SK-N-SH treated with all-trans-retinoic acid at 6 μM for 48 hours (cell line): ENCODE measurements around the gene EPN3.

Source experiments
- ATAC-seq: fragments of 200-7000 bp; cut with Tn5 transposase; 3 replicates; pipeline ENCODE4 v1.9.1; 2020; ENCODE audit warnings: mild to moderate bottlenecking, moderate library complexity
- ARNTL ChIP-seq: fragments of 450-650 bp; formaldehyde crosslinking; IDR thresholded peaks from 2 replicates; pipeline ENCODE4 v1.5.0; 2020; ENCODE audit warnings: low read depth, mild to moderate bottlenecking, moderate library complexity, borderline replicate concordance
- CSDC2 ChIP-seq: fragments of 250-450 bp; sonication (Bioruptor Pico); IDR thresholded peaks from 2 replicates; pipeline ENCODE4 v1.5.0; 2020; ENCODE audit warnings: mild to moderate bottlenecking, moderate library complexity
- CSRNP3 ChIP-seq: fragments of 250-450 bp; sonication (Bioruptor Pico); IDR thresholded peaks from 2 replicates; pipeline ENCODE4 v1.5.1; 2021; ENCODE audit warnings: mild to moderate bottlenecking, moderate library complexity
- ESRRG ChIP-seq: fragments of 250-450 bp; sonication (Bioruptor Pico); IDR thresholded peaks from 2 replicates; pipeline ENCODE4 v1.6.1; 2021; ENCODE audit warnings: mild to moderate bottlenecking
- GLIS3 ChIP-seq: fragments of 250-450 bp; sonication (Bioruptor Pico); IDR thresholded peaks from 2 replicates; pipeline ENCODE4 v1.5.0; 2020; ENCODE audit warnings: mild to moderate bottlenecking, moderate library complexity
- ISL1 ChIP-seq: fragments of 250-450 bp; sonication (Bioruptor Pico); IDR thresholded peaks from 2 replicates; pipeline ENCODE4 v2.1.2; 2022; ENCODE audit warnings: mild to moderate bottlenecking, moderate library complexity
- OSR1 ChIP-seq: fragments of 250-450 bp; sonication (Bioruptor Pico); IDR thresholded peaks from 2 replicates; pipeline ENCODE4 v1.8.0; 2022; ENCODE audit warnings: moderate library complexity, mild to moderate bottlenecking, inconsistent platforms
- PATZ1 ChIP-seq: fragments of 250-450 bp; sonication (Bioruptor Pico); IDR thresholded peaks from 2 replicates; pipeline ENCODE4 v1.8.0; 2020; ENCODE audit warnings: mild to moderate bottlenecking, moderate library complexity, borderline replicate concordance
- PPARA ChIP-seq: fragments of 250-450 bp; sonication (Bioruptor Pico); IDR thresholded peaks from 2 replicates; pipeline ENCODE4 v1.5.0; 2020; ENCODE audit warnings: mild to moderate bottlenecking, borderline replicate concordance
- RARB ChIP-seq: fragments of 250-450 bp; sonication (Bioruptor Pico); IDR thresholded peaks from 2 replicates; pipeline ENCODE4 v1.8.0; 2021; ENCODE audit warnings: mild to moderate bottlenecking, moderate library complexity
- SNAI2 ChIP-seq: fragments of 250-450 bp; sonication (Bioruptor Pico); IDR thresholded peaks from 2 replicates; pipeline ENCODE4 v1.5.0; 2020; ENCODE audit warnings: mild to moderate bottlenecking, moderate library complexity
- TCF4 ChIP-seq: fragments of 250-450 bp; sonication (Bioruptor Pico); IDR thresholded peaks from 2 replicates; pipeline ENCODE4 v1.8.0; 2021; ENCODE audit warnings: mild to moderate bottlenecking, moderate library complexity, borderline replicate concordance
- TOX ChIP-seq: fragments of 250-450 bp; sonication (Bioruptor Pico); IDR thresholded peaks from 2 replicates; pipeline ENCODE4 v1.8.0; 2021; ENCODE audit warnings: mild to moderate bottlenecking, moderate library complexity, borderline replicate concordance
- ZC3H10 ChIP-seq: fragments of 250-450 bp; sonication (Bioruptor Pico); IDR thresholded peaks from 2 replicates; pipeline ENCODE4 v1.5.1; 2021; ENCODE audit warnings: mild to moderate bottlenecking, moderate library complexity
- ZFP3 ChIP-seq: fragments of 250-450 bp; sonication (Bioruptor Pico); IDR thresholded peaks from 2 replicates; pipeline ENCODE4 v1.5.0; 2020; ENCODE audit warnings: mild to moderate bottlenecking, moderate library complexity
- ZFP30 ChIP-seq: fragments of 450-650 bp; formaldehyde crosslinking; IDR thresholded peaks from 2 replicates; pipeline ENCODE4 v1.5.0; 2022; ENCODE audit warnings: mild to moderate bottlenecking, moderate library complexity
- ZNF565 ChIP-seq: fragments of 450-650 bp; formaldehyde crosslinking; conservative IDR thresholded peaks from 2 replicates; pipeline ENCODE4 v1.5.0; 2020; ENCODE audit warnings: low read depth, mild to moderate bottlenecking, moderate library complexity
- ZNF70 ChIP-seq: fragments of 450-650 bp; formaldehyde crosslinking; IDR thresholded peaks from 2 replicates; pipeline ENCODE4 v1.5.0; 2020; ENCODE audit warnings: mild to moderate bottlenecking, moderate library complexity
- ZNF8 ChIP-seq: fragments of 450-650 bp; formaldehyde crosslinking; IDR thresholded peaks from 2 replicates; pipeline ENCODE4 v1.5.0; 2020; ENCODE audit warnings: mild to moderate bottlenecking, moderate library complexity
- TF ChIP-seq, protein P1 (sequence below): fragments of 250-450 bp; sonication (Bioruptor Pico); IDR thresholded peaks from 2 replicates; pipeline ENCODE4 v1.5.1; 2020; ENCODE audit warnings: low read depth, mild to moderate bottlenecking, moderate library complexity
- TF ChIP-seq, protein P2 (sequence below): fragments of 250-450 bp; sonication (Bioruptor Pico); IDR thresholded peaks from 2 replicates; pipeline ENCODE4 v1.8.0; 2021; ENCODE audit warnings: low read depth, mild to moderate bottlenecking, moderate library complexity, borderline replicate concordance
- TF ChIP-seq, protein P3 (sequence below): fragments of 250-450 bp; sonication (Bioruptor Pico); IDR thresholded peaks from 2 replicates; pipeline ENCODE4 v1.5.0; 2020; ENCODE audit warnings: mild to moderate bottlenecking, moderate library complexity

The EPN3 gene

DNA sequence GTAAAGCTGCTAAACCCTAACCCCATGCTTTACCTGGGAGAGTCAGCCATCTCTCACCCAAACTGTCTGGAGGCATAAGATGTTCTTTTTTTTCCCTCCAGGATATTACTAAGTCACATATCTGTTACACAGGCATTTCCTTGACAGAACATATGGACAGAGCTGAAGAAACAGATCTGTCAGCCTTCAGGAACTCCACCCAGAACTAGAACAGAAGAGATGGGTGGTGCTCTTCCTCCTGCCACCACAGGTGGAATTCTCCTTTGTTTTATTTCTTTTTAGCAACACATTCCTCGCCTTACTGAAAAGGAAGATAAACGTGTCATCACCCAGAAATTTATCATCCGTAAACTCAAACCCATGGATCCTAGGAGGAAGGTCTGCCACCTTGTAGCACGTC lies 15.5 kb upstream of the EPN3 start:
- ATAC-seq: no peak

GRCh38 chr17:50517504-50518383 lies 14.8 kb upstream of the EPN3 start:
- TF ChIP-seq ZC3H10 (CRISPR knock-in tag) (no peak), TCF4 (CRISPR knock-in tag) (no peak), ZNF8 (CRISPR knock-in tag) (no peak), ZFP3 (CRISPR knock-in tag) (no peak), ESRRG (CRISPR knock-in tag) (no peak), CSDC2 (CRISPR knock-in tag) (no peak), OSR1 (CRISPR knock-in tag) (no peak), ZFP30 (CRISPR knock-in tag) (no peak), ZNF70 (CRISPR knock-in tag) (no peak)
- TF ChIP-seq, protein P1, sequence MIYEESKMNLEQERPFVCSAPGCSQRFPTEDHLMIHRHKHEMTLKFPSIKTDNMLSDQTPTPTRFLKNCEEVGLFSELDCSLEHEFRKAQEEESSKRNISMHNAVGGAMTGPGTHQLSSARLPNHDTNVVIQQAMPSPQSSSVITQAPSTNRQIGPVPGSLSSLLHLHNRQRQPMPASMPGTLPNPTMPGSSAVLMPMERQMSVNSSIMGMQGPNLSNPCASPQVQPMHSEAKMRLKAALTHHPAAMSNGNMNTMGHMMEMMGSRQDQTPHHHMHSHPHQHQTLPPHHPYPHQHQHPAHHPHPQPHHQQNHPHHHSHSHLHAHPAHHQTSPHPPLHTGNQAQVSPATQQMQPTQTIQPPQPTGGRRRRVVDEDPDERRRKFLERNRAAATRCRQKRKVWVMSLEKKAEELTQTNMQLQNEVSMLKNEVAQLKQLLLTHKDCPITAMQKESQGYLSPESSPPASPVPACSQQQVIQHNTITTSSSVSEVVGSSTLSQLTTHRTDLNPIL (CRISPR knock-in tag): no peak
- TF ChIP-seq, protein P2, sequence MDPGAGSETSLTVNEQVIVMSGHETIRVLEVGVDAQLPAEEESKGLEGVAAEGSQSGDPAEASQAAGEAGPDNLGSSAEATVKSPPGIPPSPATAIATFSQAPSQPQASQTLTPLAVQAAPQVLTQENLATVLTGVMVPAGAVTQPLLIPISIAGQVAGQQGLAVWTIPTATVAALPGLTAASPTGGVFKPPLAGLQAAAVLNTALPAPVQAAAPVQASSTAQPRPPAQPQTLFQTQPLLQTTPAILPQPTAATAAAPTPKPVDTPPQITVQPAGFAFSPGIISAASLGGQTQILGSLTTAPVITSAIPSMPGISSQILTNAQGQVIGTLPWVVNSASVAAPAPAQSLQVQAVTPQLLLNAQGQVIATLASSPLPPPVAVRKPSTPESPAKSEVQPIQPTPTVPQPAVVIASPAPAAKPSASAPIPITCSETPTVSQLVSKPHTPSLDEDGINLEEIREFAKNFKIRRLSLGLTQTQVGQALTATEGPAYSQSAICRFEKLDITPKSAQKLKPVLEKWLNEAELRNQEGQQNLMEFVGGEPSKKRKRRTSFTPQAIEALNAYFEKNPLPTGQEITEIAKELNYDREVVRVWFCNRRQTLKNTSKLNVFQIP (CRISPR knock-in tag): no peak
- no peak for ATAC-seq

More for the DNA sequence above, 15.5 kb upstream of the EPN3 start:
- TF ChIP-seq TOX (CRISPR knock-in tag) (no peak), RARB (CRISPR knock-in tag) (no peak), CSRNP3 (CRISPR knock-in tag) (no peak), ZNF565 (no peak), GLIS3 (CRISPR knock-in tag) (no peak), ZFP30 (CRISPR knock-in tag) (no peak), CSDC2 (CRISPR knock-in tag) (no peak), ZNF8 (CRISPR knock-in tag) (no peak), TCF4 (CRISPR knock-in tag) (no peak), OSR1 (CRISPR knock-in tag) (no peak), PPARA (CRISPR knock-in tag) (no peak), ZC3H10 (CRISPR knock-in tag) (no peak), ARNTL (CRISPR knock-in tag) (no peak), ZNF70 (CRISPR knock-in tag) (no peak), SNAI2 (CRISPR knock-in tag) (no peak), PATZ1 (CRISPR knock-in tag) (no peak), ISL1 (CRISPR knock-in tag) (no peak)
- TF ChIP-seq, protein P3, sequence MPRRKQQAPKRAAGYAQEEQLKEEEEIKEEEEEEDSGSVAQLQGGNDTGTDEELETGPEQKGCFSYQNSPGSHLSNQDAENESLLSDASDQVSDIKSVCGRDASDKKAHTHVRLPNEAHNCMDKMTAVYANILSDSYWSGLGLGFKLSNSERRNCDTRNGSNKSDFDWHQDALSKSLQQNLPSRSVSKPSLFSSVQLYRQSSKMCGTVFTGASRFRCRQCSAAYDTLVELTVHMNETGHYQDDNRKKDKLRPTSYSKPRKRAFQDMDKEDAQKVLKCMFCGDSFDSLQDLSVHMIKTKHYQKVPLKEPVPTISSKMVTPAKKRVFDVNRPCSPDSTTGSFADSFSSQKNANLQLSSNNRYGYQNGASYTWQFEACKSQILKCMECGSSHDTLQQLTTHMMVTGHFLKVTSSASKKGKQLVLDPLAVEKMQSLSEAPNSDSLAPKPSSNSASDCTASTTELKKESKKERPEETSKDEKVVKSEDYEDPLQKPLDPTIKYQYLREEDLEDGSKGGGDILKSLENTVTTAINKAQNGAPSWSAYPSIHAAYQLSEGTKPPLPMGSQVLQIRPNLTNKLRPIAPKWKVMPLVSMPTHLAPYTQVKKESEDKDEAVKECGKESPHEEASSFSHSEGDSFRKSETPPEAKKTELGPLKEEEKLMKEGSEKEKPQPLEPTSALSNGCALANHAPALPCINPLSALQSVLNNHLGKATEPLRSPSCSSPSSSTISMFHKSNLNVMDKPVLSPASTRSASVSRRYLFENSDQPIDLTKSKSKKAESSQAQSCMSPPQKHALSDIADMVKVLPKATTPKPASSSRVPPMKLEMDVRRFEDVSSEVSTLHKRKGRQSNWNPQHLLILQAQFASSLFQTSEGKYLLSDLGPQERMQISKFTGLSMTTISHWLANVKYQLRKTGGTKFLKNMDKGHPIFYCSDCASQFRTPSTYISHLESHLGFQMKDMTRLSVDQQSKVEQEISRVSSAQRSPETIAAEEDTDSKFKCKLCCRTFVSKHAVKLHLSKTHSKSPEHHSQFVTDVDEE: no peak
- TF ChIP-seq, protein P1 (CRISPR knock-in tag): no peak
- TF ChIP-seq, protein P2 (CRISPR knock-in tag): no peak
- TF ChIP-seq, all 23 proteins: peak for 0
